Measurements from ENCODE around the gene RSPH6A. TPM values are rescaled to one million over a fixed set of nuclear protein-coding genes. Genes with fewer than 3 reads are reported as not detected.

Gene RSPH6A
- polyA plus RNA-seq, 3 donors = not detected

- H3K27me3 ChIP-seq (ENCODE audit: control insufficient read depth in 2 of 2, insufficient read depth in 2 of 2, low read length in 2 of 2) = peaks cover 11 to 46% of the 10 kb centered on the region in 2 donors
- H3K9me3 ChIP-seq (replicated peaks in 1 of 2; ENCODE audit: control insufficient read depth in 1 of 2, insufficient read depth in 1 of 2, low read length in 2 of 2) = peaks cover 0 to 6% of the 10 kb centered on the region in 2 donors
- H3K4me3 ChIP-seq (replicated peaks in 1 of 3; ENCODE audit: low read depth in 2 of 3, low read length in 3 of 3) = peak overlapping the region in 1 of 3 experiments; percentile 23
- 2% methylated on average over 19 of the region's 44 CpGs for WGBS (ENCODE audit: insufficient coverage)
- no peak overlapping the region for H2AFZ ChIP-seq (ENCODE audit: insufficient read depth, low read depth, low read length, poor library complexity, severe bottlenecking)
- Mint-ChIP-seq H3K4me3 (peak overlapping the region; percentile 39 to 73), H3K27ac (no peak overlapping the region), H3K4me1 (peaks cover 6% of the 10 kb centered on the region), H3K27me3 (ENCODE audit: low read depth in 3 of 3) (peaks cover 48 to 64% (median 54%) of the 10 kb centered on the region in 3 donors), H3K36me3 (peaks cover 16 to 19% of the 10 kb centered on the region in 2 donors), H3K9me3 (peaks cover 0 to 13% (median 0%) of the 10 kb centered on the region in 7 donors)
- H3K4me2 ChIP-seq (replicated peaks; ENCODE audit: extremely low read depth, low read length, poor library complexity, severe bottlenecking) = peak overlapping the region; percentile 46
- intact Hi-C loops (cut with micrococcal nuclease) = loop anchor here (5.0 kb wide), 1 partner anchor 67 kb away; no protein-coding TSS in a partner anchor
- H3K4me1 ChIP-seq (ENCODE audit: control insufficient read depth in 1 of 2, insufficient read depth in 2 of 2, low read length in 2 of 2) = peaks cover 9 to 10% of the 10 kb centered on the region in 2 donors
- TF ChIP-seq CTCF (IDR thresholded peaks at IDR 0.05) = no peak
- no peak overlapping the region for H3K9ac ChIP-seq (ENCODE audit: insufficient read depth, low read length, poor library complexity, severe bottlenecking)
- H4K20me1 ChIP-seq (ENCODE audit: insufficient read depth, low read length) = peaks cover 61% of the 10 kb centered on the region
- H3K79me2 ChIP-seq (ENCODE audit: insufficient read depth, low read length) = no peaks in the 10 kb centered on the region
- DNase-seq = peak in 1 of 3 donors; percentile 9
- no peak overlapping the region for H3K27ac ChIP-seq (ENCODE audit: low read depth in 1 of 2, low read length in 2 of 2)
- H3K36me3 ChIP-seq (replicated peaks in 1 of 2; ENCODE audit: control insufficient read depth in 1 of 2, insufficient read depth in 2 of 2, low read length in 2 of 2) = peaks cover 14 to 19% of the 10 kb centered on the region in 2 donors
Observed at GRCh38 chr19:45815481-45816216, 541 bp upstream of the RSPH6A start.

GRCh38 chr19:45814166-45814780, 835 bp downstream of the RSPH6A start:
- DNase-seq = no peak
- H3K79me2 ChIP-seq (ENCODE audit: insufficient read depth, low read length) = no peaks in the 10 kb centered on the region
- no peak overlapping the region for H2AFZ ChIP-seq (ENCODE audit: insufficient read depth, low read depth, low read length, poor library complexity, severe bottlenecking)
- peak overlapping the region in 1 of 2 donors; percentile 66 for H3K4me3 Mint-ChIP-seq
- no peak overlapping the region for H3K27ac ChIP-seq (ENCODE audit: low read depth in 1 of 2, low read length in 2 of 2)
- H3K27me3 Mint-ChIP-seq (ENCODE audit: low read depth in 3 of 3) = peaks cover 56 to 73% (median 63%) of the 10 kb centered on the region in 3 donors
- no peak overlapping the region for H3K9ac ChIP-seq (ENCODE audit: insufficient read depth, low read length, poor library complexity, severe bottlenecking)
- H3K4me3 ChIP-seq (replicated peaks in 1 of 3; ENCODE audit: low read depth in 2 of 3, low read length in 3 of 3) = no peak overlapping the region
- H3K4me2 ChIP-seq (replicated peaks; ENCODE audit: extremely low read depth, low read length, poor library complexity, severe bottlenecking) = no peak overlapping the region
- peaks cover 4 to 6% of the 10 kb centered on the region in 2 donors for H3K36me3 Mint-ChIP-seq
- intact Hi-C loops (cut with micrococcal nuclease) = no loop called here
- H3K4me1 ChIP-seq (ENCODE audit: control insufficient read depth in 1 of 2, insufficient read depth in 2 of 2, low read length in 2 of 2) = peaks cover 22% of the 10 kb centered on the region in 2 donors
- peaks cover 54% of the 10 kb centered on the region for H4K20me1 ChIP-seq (ENCODE audit: insufficient read depth, low read length)
- WGBS (ENCODE audit: insufficient coverage) = 96% methylated on average over 9 of the region's 12 CpGs
- H3K4me1 Mint-ChIP-seq = peaks cover 17% of the 10 kb centered on the region
- no peak for TF ChIP-seq CTCF (IDR thresholded peaks at IDR 0.05)
- no peak overlapping the region for H3K27ac Mint-ChIP-seq
- H3K9me3 Mint-ChIP-seq = peaks cover 0 to 13% (median 0%) of the 10 kb centered on the region in 7 donors
- H3K36me3 ChIP-seq (replicated peaks in 1 of 2; ENCODE audit: control insufficient read depth in 1 of 2, insufficient read depth in 2 of 2, low read length in 2 of 2) = peaks cover 2 to 5% of the 10 kb centered on the region in 2 donors
- H3K9me3 ChIP-seq (replicated peaks in 1 of 2; ENCODE audit: control insufficient read depth in 1 of 2, insufficient read depth in 1 of 2, low read length in 2 of 2) = peaks cover 0 to 6% of the 10 kb centered on the region in 2 donors
- peaks cover 11 to 48% of the 10 kb centered on the region in 2 donors for H3K27me3 ChIP-seq (ENCODE audit: control insufficient read depth in 2 of 2, insufficient read depth in 2 of 2, low read length in 2 of 2)
